Activated T-helper 1 cell treated with Interleukin-2 at 50 U/mL for 16 hours (primary cell): Measurements from ENCODE around the gene TTC27.
"Not testable (repeated sequence)": the region's sequence is repeated elsewhere in the genome, so short reads cannot be mapped to it uniquely, and the experiment has no call there.

Experiments used
- DNase-seq: peaks from one replicate; pipeline ENCODE4 v3.0.0-alpha.2; 2020; ENCODE audit warnings: low read depth

TTC27 gene

GRCh38 chr2:32807662-32808061 is 179.8 kb downstream of the TTC27 start:
- no peak for DNase-seq

GRCh38 chr2:32810909-32811495 is 183.2 kb downstream of the TTC27 start:
- DNase-seq: no peak

GRCh38 chr2:32811696-32812095 is 183.8 kb downstream of the TTC27 start:
- no peak for DNase-seq

- no peak for DNase-seq
These were observed 184.5 kb downstream of the TTC27 start for GRCh38 chr2:32812316-32812715.

GRCh38 chr2:32820088-32820487 is 192.2 kb downstream of the TTC27 start:
- no peak for DNase-seq

GRCh38 chr2:32820701-32821100 is 192.9 kb downstream of the TTC27 start:
- no peak for DNase-seq

- DNase-seq: no peak
These were observed 196.4 kb downstream of the TTC27 start for GRCh38 chr2:32824070-32824809.

GRCh38 chr2:32825291-32825712 is 197.5 kb downstream of the TTC27 start:
- DNase-seq: no peak

GRCh38 chr2:32830196-32830595 is 202.3 kb downstream of the TTC27 start:
- DNase-seq: no peak

- no peak for DNase-seq
These were observed 205.0 kb downstream of the TTC27 start for GRCh38 chr2:32832821-32833220.

GRCh38 chr2:32833709-32834108 is 205.9 kb downstream of the TTC27 start:
- no peak for DNase-seq

GRCh38 chr2:32835148-32835547 is 207.3 kb downstream of the TTC27 start:
- DNase-seq: no peak

- DNase-seq: no peak
These were observed 209.1 kb downstream of the TTC27 start for GRCh38 chr2:32836933-32837332.

GRCh38 chr2:32838418-32838817 is 210.6 kb downstream of the TTC27 start:
- no peak for DNase-seq

- no peak for DNase-seq
These were observed 211.1 kb downstream of the TTC27 start for GRCh38 chr2:32838949-32839348.

GRCh38 chr2:32841931-32842898 is 214.4 kb downstream of the TTC27 start:
- DNase-seq: no peak

GRCh38 chr2:32843699-32844098 is 215.8 kb downstream of the TTC27 start:
- no peak for DNase-seq

GRCh38 chr2:32844253-32844652 is 216.4 kb downstream of the TTC27 start:
- DNase-seq: no peak

- not testable (repeated sequence) for DNase-seq
These were observed 218.4 kb downstream of the TTC27 start for GRCh38 chr2:32846274-32846673.

- DNase-seq: no peak
These were observed 219.9 kb downstream of the TTC27 start for GRCh38 chr2:32847734-32848133.

GRCh38 chr2:32849456-32850194 is 221.8 kb downstream of the TTC27 start:
- no peak for DNase-seq
